HEK293 (cell line): Measurements from ENCODE around the gene WDFY2.
A peak's percentile ranks its signal among the peaks of the same experiment; 100 is the strongest.

ENCODE experiments used
- BCL11B ChIP-seq: fragments of 450-650 bp; formaldehyde crosslinking; IDR thresholded peaks from 2 replicates; pipeline ENCODE4 v1.5.1; 2016; ENCODE audit warnings: low read depth, missing biosample characterization, missing genetic modification characterization
- EGR2 ChIP-seq: fragments of 450-650 bp; formaldehyde crosslinking; IDR thresholded peaks from 2 replicates; pipeline ENCODE4 v1.5.1; 2016; ENCODE audit warnings: low read depth, missing biosample characterization, missing genetic modification characterization
- ELK4 ChIP-seq: IDR thresholded peaks from 2 replicates; pipeline ENCODE4 v1.6.1; 2011; ENCODE audit warnings: mild to moderate bottlenecking, low read depth, low read length, borderline replicate concordance
- GLIS2 ChIP-seq: fragments of 450-650 bp; formaldehyde crosslinking; IDR thresholded peaks from 2 replicates; pipeline ENCODE4 v1.5.1; 2016; ENCODE audit warnings: missing biosample characterization, missing genetic modification characterization
- HOXA7 ChIP-seq: sonication (generic); formaldehyde crosslinking; IDR thresholded peaks from 2 replicates; pipeline ENCODE4 v1.8.1; 2022; ENCODE audit warnings: missing genetic modification reagents, borderline replicate concordance
- MZF1 ChIP-seq: fragments of 450-650 bp; formaldehyde crosslinking; IDR thresholded peaks from 2 replicates; pipeline ENCODE4 v1.5.1; 2017; ENCODE audit warnings: missing biosample characterization, missing genetic modification characterization, borderline replicate concordance
- PRDM10 ChIP-seq: fragments of 450-650 bp; formaldehyde crosslinking; IDR thresholded peaks from 2 replicates; pipeline ENCODE4 v1.5.1; 2016; ENCODE audit warnings: missing biosample characterization, missing genetic modification characterization
- SCRT2 ChIP-seq: fragments of 450-650 bp; formaldehyde crosslinking; IDR thresholded peaks from 2 replicates; pipeline ENCODE4 v1.5.1; 2016; ENCODE audit warnings: missing biosample characterization, missing genetic modification characterization
- SP7 ChIP-seq: fragments of 450-650 bp; formaldehyde crosslinking; IDR thresholded peaks from 2 replicates; pipeline ENCODE4 v1.5.1; 2016; ENCODE audit warnings: missing biosample characterization, missing genetic modification characterization
- YY1 ChIP-seq: fragments of 450-650 bp; formaldehyde crosslinking; IDR thresholded peaks from 2 replicates; pipeline ENCODE4 v1.5.1; 2018; ENCODE audit warnings: missing biosample characterization, missing genetic modification characterization
- ZEB2 ChIP-seq: fragments of 450-650 bp; formaldehyde crosslinking; IDR thresholded peaks from 2 replicates; pipeline ENCODE4 v1.5.1; 2016; ENCODE audit warnings: missing biosample characterization, missing genetic modification characterization
- ZFP41 ChIP-seq: fragments of 450-650 bp; formaldehyde crosslinking; IDR thresholded peaks from 2 replicates; pipeline ENCODE4 v1.5.1; 2016; ENCODE audit warnings: missing biosample characterization, missing genetic modification characterization, borderline replicate concordance
- ZNF112 ChIP-seq: fragments of 450-650 bp; formaldehyde crosslinking; IDR thresholded peaks from 2 replicates; pipeline ENCODE4 v1.5.0; 2017; ENCODE audit warnings: missing biosample characterization, missing genetic modification characterization
- ZNF132 ChIP-seq: fragments of 450-650 bp; formaldehyde crosslinking; IDR thresholded peaks from 2 replicates; pipeline ENCODE4 v1.5.1; 2017; ENCODE audit warnings: missing biosample characterization, missing genetic modification characterization, borderline replicate concordance
- ZNF138 ChIP-seq: fragments of 450-650 bp; formaldehyde crosslinking; IDR thresholded peaks from 2 replicates; pipeline ENCODE4 v1.5.1; 2016; ENCODE audit warnings: missing biosample characterization, missing genetic modification characterization, borderline replicate concordance
- ZNF146 ChIP-seq: fragments of 450-650 bp; formaldehyde crosslinking; IDR thresholded peaks from 2 replicates; pipeline ENCODE4 v1.5.1; 2016; ENCODE audit warnings: missing biosample characterization, missing genetic modification characterization
- ZNF169 ChIP-seq: fragments of 450-650 bp; formaldehyde crosslinking; IDR thresholded peaks from 2 replicates; pipeline ENCODE4 v1.5.1; 2016; ENCODE audit warnings: missing biosample characterization, missing genetic modification characterization
- ZNF18 ChIP-seq: fragments of 450-650 bp; formaldehyde crosslinking; IDR thresholded peaks from 2 replicates; pipeline ENCODE4 v1.5.1; 2016; ENCODE audit warnings: missing biosample characterization, missing genetic modification characterization
- ZNF202 ChIP-seq: fragments of 450-650 bp; formaldehyde crosslinking; IDR thresholded peaks from 2 replicates; pipeline ENCODE4 v1.5.1; 2016; ENCODE audit warnings: missing biosample characterization, missing genetic modification characterization, borderline replicate concordance
- ZNF23 ChIP-seq: fragments of 450-650 bp; formaldehyde crosslinking; IDR thresholded peaks from 2 replicates; pipeline ENCODE4 v1.5.1; 2016; ENCODE audit warnings: missing biosample characterization, missing genetic modification characterization, borderline replicate concordance
- ZNF266 ChIP-seq: fragments of 450-650 bp; formaldehyde crosslinking; IDR thresholded peaks from 2 replicates; pipeline ENCODE4 v1.5.1; 2016; ENCODE audit warnings: missing biosample characterization, missing genetic modification characterization, low read depth
- ZNF280D ChIP-seq: fragments of 450-650 bp; formaldehyde crosslinking; IDR thresholded peaks from 2 replicates; pipeline ENCODE4 v1.5.1; 2016; ENCODE audit warnings: missing biosample characterization, missing genetic modification characterization
- ZNF354C ChIP-seq: fragments of 450-650 bp; formaldehyde crosslinking; IDR thresholded peaks from 2 replicates; pipeline ENCODE4 v1.5.1; 2016; ENCODE audit warnings: missing biosample characterization, missing genetic modification characterization, low read depth, borderline replicate concordance
- ZNF558 ChIP-seq: fragments of 450-650 bp; formaldehyde crosslinking; IDR thresholded peaks from 2 replicates; pipeline ENCODE4 v1.5.1; 2016; ENCODE audit warnings: missing biosample characterization, missing genetic modification characterization
- ZNF791 ChIP-seq: fragments of 450-650 bp; formaldehyde crosslinking; IDR thresholded peaks from 2 replicates; pipeline ENCODE4 v1.5.1; 2016; ENCODE audit warnings: missing biosample characterization, missing genetic modification characterization
- ZSCAN23 ChIP-seq: fragments of 450-650 bp; formaldehyde crosslinking; IDR thresholded peaks from 2 replicates; pipeline ENCODE4 v1.5.1; 2016; ENCODE audit warnings: missing biosample characterization, missing genetic modification characterization
- ZXDB ChIP-seq: fragments of 450-650 bp; formaldehyde crosslinking; IDR thresholded peaks from 2 replicates; pipeline ENCODE4 v1.5.1; 2016; ENCODE audit warnings: missing biosample characterization, missing genetic modification characterization
- TF ChIP-seq, protein P1 (sequence below): fragments of 450-650 bp; formaldehyde crosslinking; IDR thresholded peaks from 2 replicates; pipeline ENCODE4 v1.5.1; 2016; ENCODE audit warnings: missing biosample characterization, missing genetic modification characterization, low read depth

Gene WDFY2

DNA sequence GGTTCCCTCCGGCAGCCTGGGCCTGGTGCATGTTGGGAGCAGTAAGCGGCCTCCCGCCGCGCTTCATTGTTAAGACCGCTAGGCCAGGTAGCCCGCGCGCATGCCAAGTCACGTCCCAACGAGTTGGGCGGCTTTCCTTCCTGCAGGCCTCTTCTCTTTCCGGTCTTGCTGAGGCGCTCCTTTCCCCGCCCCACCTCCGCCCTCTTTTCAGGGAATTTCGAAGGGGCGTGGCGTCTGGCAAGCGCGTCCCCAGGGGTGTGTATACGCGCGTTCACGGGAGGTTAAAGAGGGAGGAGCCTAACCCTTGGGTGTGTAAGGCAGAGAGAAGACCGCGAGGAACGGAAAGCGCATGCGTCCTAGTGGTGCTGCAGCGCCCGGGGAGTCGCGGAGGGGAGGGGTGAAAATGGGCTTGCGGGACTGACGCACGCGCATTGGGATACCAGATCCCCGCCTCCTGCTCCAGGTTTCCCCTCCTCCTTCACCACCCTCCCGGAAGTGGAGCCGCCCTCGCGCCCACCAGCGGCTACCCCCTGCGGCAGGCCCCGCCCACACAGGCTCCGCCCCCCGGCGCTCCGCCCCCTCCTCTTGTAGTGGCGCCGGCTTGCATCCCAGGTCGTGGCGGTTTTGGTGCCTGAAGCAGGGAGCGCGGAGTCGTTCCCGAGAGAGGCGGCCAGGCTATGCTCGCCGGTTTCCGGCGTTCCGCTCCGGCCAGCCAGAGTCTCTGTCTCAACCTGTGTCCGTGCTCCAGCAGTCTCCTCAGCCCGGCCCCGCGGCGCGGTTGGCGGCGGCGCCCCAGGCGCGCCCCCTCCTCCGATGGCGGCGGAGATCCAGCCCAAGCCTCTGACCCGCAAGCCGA, at the start of gene WDFY2 (continued):
- TF ChIP-seq HOXA7 (CRISPR knock-in tag) (no peak), ZNF280D (tag by site-specific recombination) (no peak), ZNF138 (tag by site-specific recombination) (no peak), SP7 (tag by site-specific recombination) (peak; percentile 76), ZNF791 (tag by site-specific recombination) (no peak), ZNF558 (0 out of 2 replicates have a peak, but pooled peaks have one; percentile 9), ZXDB (tag by site-specific recombination) (peak; percentile 71), ZNF354C (tag by site-specific recombination) (no peak), ELK4 (no peak), ZEB2 (tag by site-specific recombination) (peak; percentile 88), ZNF202 (no peak), EGR2 (tag by site-specific recombination) (peak; percentile 96), ZNF169 (tag by site-specific recombination) (no peak), ZNF18 (tag by site-specific recombination) (no peak), GLIS2 (tag by site-specific recombination) (peak; percentile 96), ZSCAN23 (tag by site-specific recombination) (0 out of 2 replicates have a peak, but pooled peaks have one; percentile 21), ZNF146 (tag by site-specific recombination) (no peak), ZNF132 (no peak), ZNF266 (no peak), SCRT2 (tag by site-specific recombination) (no peak), BCL11B (tag by site-specific recombination) (no peak), ZNF23 (tag by site-specific recombination) (no peak), MZF1 (tag by site-specific recombination) (no peak), ZNF112 (tag by site-specific recombination) (no peak), ZFP41 (tag by site-specific recombination) (no peak), PRDM10 (tag by site-specific recombination) (no peak; the same call in none of the 2 replicates), YY1 (peak; percentile 84)
- TF ChIP-seq, protein P1, sequence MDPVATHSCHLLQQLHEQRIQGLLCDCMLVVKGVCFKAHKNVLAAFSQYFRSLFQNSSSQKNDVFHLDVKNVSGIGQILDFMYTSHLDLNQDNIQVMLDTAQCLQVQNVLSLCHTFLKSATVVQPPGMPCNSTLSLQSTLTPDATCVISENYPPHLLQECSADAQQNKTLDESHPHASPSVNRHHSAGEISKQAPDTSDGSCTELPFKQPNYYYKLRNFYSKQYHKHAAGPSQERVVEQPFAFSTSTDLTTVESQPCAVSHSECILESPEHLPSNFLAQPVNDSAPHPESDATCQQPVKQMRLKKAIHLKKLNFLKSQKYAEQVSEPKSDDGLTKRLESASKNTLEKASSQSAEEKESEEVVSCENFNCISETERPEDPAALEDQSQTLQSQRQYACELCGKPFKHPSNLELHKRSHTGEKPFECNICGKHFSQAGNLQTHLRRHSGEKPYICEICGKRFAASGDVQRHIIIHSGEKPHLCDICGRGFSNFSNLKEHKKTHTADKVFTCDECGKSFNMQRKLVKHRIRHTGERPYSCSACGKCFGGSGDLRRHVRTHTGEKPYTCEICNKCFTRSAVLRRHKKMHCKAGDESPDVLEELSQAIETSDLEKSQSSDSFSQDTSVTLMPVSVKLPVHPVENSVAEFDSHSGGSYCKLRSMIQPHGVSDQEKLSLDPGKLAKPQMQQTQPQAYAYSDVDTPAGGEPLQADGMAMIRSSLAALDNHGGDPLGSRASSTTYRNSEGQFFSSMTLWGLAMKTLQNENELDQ (tag by site-specific recombination): no peak
